Smooth muscle cell (in vitro differentiated cells): Measurements from ENCODE around the gene DCHS2. TPM values are rescaled to one million over a fixed set of nuclear protein-coding genes. Genes with fewer than 3 reads are reported as not detected.
A peak's percentile ranks its signal among the peaks of the same experiment; 100 is the strongest.

Experiments used
- DNase-seq: peaks from one replicate; lab custom pipeline; 2025; ENCODE audit not compliant: unreplicated experiment; lab: John Stamatoyannopoulos, UW
- H2AFZ ChIP-seq: fragments of 200-600 bp; sonication (generic); 2 replicates; pipeline ENCODE4 v1.6.0; 2016; ENCODE audit warnings: antibody characterized with exemption, low read depth, mild to moderate bottlenecking
- H3F3A ChIP-seq: fragments of 200-600 bp; sonication (generic); 2 replicates; pipeline ENCODE4 v1.6.0; 2017; ENCODE audit warnings: antibody characterized with exemption, low read depth
- H3K27ac ChIP-seq: fragments of 200-600 bp; sonication (generic); 2 replicates; pipeline ENCODE4 v1.5.1; 2016; ENCODE audit warnings: low read depth, mild to moderate bottlenecking
- H3K27me3 ChIP-seq: fragments of 200-600 bp; sonication (generic); 2 replicates; pipeline ENCODE4 v1.6.1; 2016; ENCODE audit warnings: low read depth, mild to moderate bottlenecking
- H3K36me3 ChIP-seq: fragments of 200-600 bp; sonication (generic); 2 replicates; pipeline ENCODE4 v1.5.1; 2016; ENCODE audit warnings: low read depth
- H3K4me1 ChIP-seq: fragments of 200-600 bp; sonication (generic); 2 replicates; pipeline ENCODE4 v1.5.1; 2016; ENCODE audit warnings: low read depth
- H3K4me2 ChIP-seq: fragments of 200-600 bp; sonication (generic); 2 replicates; pipeline ENCODE4 v1.6.0; 2016; ENCODE audit warnings: mild to moderate bottlenecking
- H3K4me3 ChIP-seq: fragments of 200-600 bp; sonication (generic); 2 replicates; pipeline ENCODE4 v1.5.1; 2016; ENCODE audit warnings: mild to moderate bottlenecking
- H3K79me2 ChIP-seq: fragments of 200-600 bp; sonication (generic); 2 replicates; pipeline ENCODE4 v1.6.0; 2016; ENCODE audit warnings: low read depth, mild to moderate bottlenecking
- H3K9ac ChIP-seq: fragments of 200-600 bp; sonication (generic); 2 replicates; pipeline ENCODE4 v1.6.0; 2016; ENCODE audit warnings: low read depth
- H3K9me3 ChIP-seq: fragments of 200-600 bp; sonication (generic); replicated peaks from 2 replicates; pipeline ENCODE4 v1.5.1; 2016; ENCODE audit warnings: low read depth
- H4K20me1 ChIP-seq: fragments of 200-600 bp; sonication (generic); 2 replicates; pipeline ENCODE4 v1.6.0; 2016; ENCODE audit warnings: low read depth
- CTCF ChIP-seq: fragments of 200-600 bp; sonication (generic); IDR thresholded peaks from 2 replicates; pipeline ENCODE4 v1.5.1; 2017; ENCODE audit warnings: borderline replicate concordance, mild to moderate bottlenecking, antibody characterized with exemption; ENCODE audit not compliant: insufficient read depth, poor library complexity, severe bottlenecking
- WGBS: methylation state at CpG from one replicate; pipeline ENCODE4 v1.1.7; 2016; ENCODE audit warnings: low lambda C conversion rate; 5-methylcytosine and 5-hydroxymethylcytosine counted together
- polyA plus RNA-seq: library from polyadenylated mRNA; unstranded; fragments of >200 nt; fragmentation: Nextera tagmentation; extraction: Ambion mirVana; gene quantifications from 2 replicates; pipeline ENCODE4 v1.2.1, GENCODE V29; 2016
- total RNA-seq: library from RNA; depleted of rRNA; stranded (reverse); fragments of >200 nt; gene quantifications from 2 replicates; pipeline ENCODE4 v1.2.3, GENCODE V29; 2014

DCHS2 gene
- total and polyA plus RNA-seq, 2 experiments from 2014 or later, result 0.45 to 1.3 TPM

- 6% methylated on average over 1 of the region's 1 CpG for WGBS
- Histone ChIP-seq H3K4me1 (no peaks in the 10 kb centered on the region), H4K20me1 (no peaks in the 10 kb centered on the region)
Measured at GRCh38 chr4:154422152-154422551, 69.4 kb downstream of the DCHS2 start.

GRCh38 chr4:154421618-154422017 is 70.0 kb downstream of the DCHS2 start:
- H3K9me3 ChIP-seq, result no peaks in the 10 kb centered on the region
- no peaks in the 10 kb centered on the region for H3K36me3 ChIP-seq
- H3K9ac ChIP-seq, result no peak overlapping the region
- H3K79me2 ChIP-seq, result no peaks in the 10 kb centered on the region
- H3K4me2 ChIP-seq, result no peak overlapping the region
- H4K20me1 ChIP-seq, result no peaks in the 10 kb centered on the region
- H3K4me3 ChIP-seq, result no peak overlapping the region
- no peaks in the 10 kb centered on the region for H3F3A ChIP-seq
- H3K4me1 ChIP-seq, result no peaks in the 10 kb centered on the region
- no peak for DNase-seq
- H3K27me3 ChIP-seq, result peaks cover 46% of the 10 kb centered on the region
- no peak overlapping the region for H2AFZ ChIP-seq
- H3K27ac ChIP-seq, result no peak overlapping the region
- no peak for TF ChIP-seq CTCF
- WGBS, result 76% methylated on average over 6 of the region's 6 CpGs

More at GRCh38 chr4:154422152-154422551, 69.4 kb downstream of the DCHS2 start:
- no peaks in the 10 kb centered on the region for H3K79me2 ChIP-seq
- no peak overlapping the region for H2AFZ ChIP-seq
- no peaks in the 10 kb centered on the region for H3K9me3 ChIP-seq
- no peak overlapping the region for H3K9ac ChIP-seq
- no peak for TF ChIP-seq CTCF
- no peaks in the 10 kb centered on the region for H3F3A ChIP-seq
- no peak for DNase-seq
- no peak overlapping the region for H3K4me3 ChIP-seq
- H3K27ac ChIP-seq, result no peak overlapping the region
- no peaks in the 10 kb centered on the region for H3K36me3 ChIP-seq
- peaks cover 50% of the 10 kb centered on the region for H3K27me3 ChIP-seq
- no peak overlapping the region for H3K4me2 ChIP-seq

GRCh38 chr4:154417373-154417673 is 74.3 kb downstream of the DCHS2 start:
- 15% methylated on average over 2 of the region's 2 CpGs for WGBS
- Histone ChIP-seq H3K9ac (peak overlapping the region; percentile 20), H3K79me2 (no peaks in the 10 kb centered on the region), H3K27ac (peak overlapping the region; percentile 7), H3K36me3 (no peaks in the 10 kb centered on the region), H2AFZ (peak overlapping the region; percentile 96), H3K27me3 (peaks cover 5% of the 10 kb centered on the region), H3K9me3 (no peaks in the 10 kb centered on the region), H3K4me3 (peak overlapping the region; percentile 55), H3K4me2 (peak overlapping the region; percentile 93), H3F3A (no peaks in the 10 kb centered on the region), H4K20me1 (no peaks in the 10 kb centered on the region), H3K4me1 (no peaks in the 10 kb centered on the region)
- no peak for DNase-seq
- TF ChIP-seq CTCF, result no peak

DNA sequence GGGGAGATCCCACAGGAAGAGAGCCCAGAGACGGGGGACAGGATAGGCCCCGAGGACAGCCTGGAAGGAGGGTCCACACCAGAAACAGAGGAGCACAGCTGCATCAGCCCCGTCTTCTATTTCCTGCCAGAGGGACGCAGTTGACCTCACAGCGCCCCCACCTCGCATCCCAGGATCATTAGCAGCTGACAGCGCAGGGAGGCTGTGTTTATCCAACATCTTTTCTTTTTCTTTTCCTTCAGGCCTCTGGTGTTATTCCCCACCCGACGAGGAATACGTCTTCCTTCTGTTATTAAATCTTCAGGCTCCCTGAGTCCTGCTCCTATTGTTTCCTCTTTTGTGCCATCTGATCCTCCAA is 75.4 kb downstream of the DCHS2 start:
- Histone ChIP-seq H3K9ac (no peak overlapping the region), H3K4me2 (peak overlapping the region; percentile 93), H3K27ac (peak overlapping the region; percentile 7), H3K4me3 (peak overlapping the region; percentile 55), H3K4me1 (no peaks in the 10 kb centered on the region), H4K20me1 (no peaks in the 10 kb centered on the region), H3K27me3 (peaks cover 6% of the 10 kb centered on the region), H3K9me3 (no peaks in the 10 kb centered on the region), H3F3A (no peaks in the 10 kb centered on the region), H2AFZ (peak overlapping the region; percentile 96), H3K36me3 (no peaks in the 10 kb centered on the region), H3K79me2 (no peaks in the 10 kb centered on the region)
- TF ChIP-seq CTCF, result peak; percentile 10
- WGBS, result 2% methylated on average over 10 of the region's 10 CpGs
- DNase-seq, result no peak
